Measurements from ENCODE around the gene LDLRAD4. TPM values are rescaled to one million over a fixed set of nuclear protein-coding genes. Genes with fewer than 3 reads are reported as not detected.

The LDLRAD4 gene
- polyA plus RNA-seq, 4 donors: 2.7 to 17.6 (median 7.0) TPM

DNA sequence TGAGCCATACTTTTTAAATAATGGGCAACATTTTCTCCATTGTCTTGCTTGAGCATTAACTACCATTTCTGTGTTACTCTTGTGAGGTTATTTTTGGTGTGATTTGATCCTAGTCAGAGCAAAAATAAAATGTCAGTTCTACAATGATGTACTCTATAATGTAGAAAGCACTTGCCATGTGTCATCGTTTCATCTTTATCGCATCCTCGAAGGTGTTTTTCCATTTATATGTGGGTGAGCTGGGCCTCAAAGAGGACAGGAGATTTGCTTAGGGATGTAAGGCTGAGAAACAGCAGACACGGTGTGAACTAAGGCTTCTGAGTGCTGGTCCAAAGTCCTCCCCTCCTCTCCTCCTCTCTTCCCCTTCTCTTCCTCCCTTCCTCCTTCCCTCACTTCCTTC lies 308.0 kb downstream of the LDLRAD4 start:
- FAIRE-seq (no peak), DNase-seq (no peak)
- Histone ChIP-seq H3K27ac (ENCODE audit: low read depth in 1 of 3, low read length in 2 of 3) (no peak overlapping the region), H3K9me3 (ENCODE audit: control insufficient read depth in 2 of 2, insufficient read depth in 1 of 2, low read depth in 1 of 2, low read length in 1 of 2) (no peaks in the 10 kb centered on the region), H3K36me3 (ENCODE audit: control insufficient read depth in 3 of 3, insufficient read depth in 2 of 3, low read depth in 1 of 3, low read length in 3 of 3) (no peaks in the 10 kb centered on the region), H3K27me3 (ENCODE audit: control insufficient read depth in 3 of 3, insufficient read depth in 3 of 3, low read length in 3 of 3) (no peaks in the 10 kb centered on the region), H3K4me1 (ENCODE audit: control insufficient read depth in 3 of 3, insufficient read depth in 2 of 3, low read depth in 1 of 3, low read length in 2 of 3) (no peaks in the 10 kb centered on the region), H3K4me3 (ENCODE audit: low read depth in 1 of 3, low read length in 3 of 3) (no peak overlapping the region)
- WGBS, 3 donors: 70 to 77% (median 72%) methylated on average over 4 of the region's 4 CpGs

DNA sequence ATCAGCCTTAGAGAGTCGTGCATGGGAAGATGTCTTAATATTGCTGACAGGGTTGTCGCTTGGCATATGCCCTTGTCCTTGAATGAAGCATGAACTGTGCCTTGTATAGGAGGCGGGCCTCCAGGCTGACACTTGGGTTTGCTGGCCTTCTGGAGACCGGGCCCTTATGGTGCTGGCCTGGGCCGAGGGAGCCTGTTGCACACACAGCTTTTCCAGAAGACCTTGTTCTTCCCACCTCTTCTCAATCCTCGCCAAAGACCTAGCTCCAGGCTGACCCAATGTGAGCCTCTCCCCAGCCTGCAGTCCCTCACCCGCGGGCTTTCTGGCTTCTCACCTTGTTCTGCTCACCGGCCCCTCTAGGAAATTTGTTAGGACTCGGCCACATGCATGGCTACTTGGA lies 308.7 kb downstream of the LDLRAD4 start:
- Histone ChIP-seq H3K27ac (ENCODE audit: low read depth in 1 of 3, low read length in 2 of 3) (no peak overlapping the region), H3K27me3 (ENCODE audit: control insufficient read depth in 3 of 3, insufficient read depth in 3 of 3, low read length in 3 of 3) (no peaks in the 10 kb centered on the region), H3K36me3 (ENCODE audit: control insufficient read depth in 3 of 3, insufficient read depth in 2 of 3, low read depth in 1 of 3, low read length in 3 of 3) (no peaks in the 10 kb centered on the region), H3K9me3 (ENCODE audit: control insufficient read depth in 2 of 2, insufficient read depth in 1 of 2, low read depth in 1 of 2, low read length in 1 of 2) (no peaks in the 10 kb centered on the region), H3K4me1 (ENCODE audit: control insufficient read depth in 3 of 3, insufficient read depth in 2 of 3, low read depth in 1 of 3, low read length in 2 of 3) (no peaks in the 10 kb centered on the region), H3K4me3 (ENCODE audit: low read depth in 1 of 3, low read length in 3 of 3) (no peak overlapping the region)
- FAIRE-seq (no peak), DNase-seq (no peak)
- 95 to 97% (median 96%) methylated on average over 10 of the region's 10 CpGs for WGBS, 3 donors

DNA sequence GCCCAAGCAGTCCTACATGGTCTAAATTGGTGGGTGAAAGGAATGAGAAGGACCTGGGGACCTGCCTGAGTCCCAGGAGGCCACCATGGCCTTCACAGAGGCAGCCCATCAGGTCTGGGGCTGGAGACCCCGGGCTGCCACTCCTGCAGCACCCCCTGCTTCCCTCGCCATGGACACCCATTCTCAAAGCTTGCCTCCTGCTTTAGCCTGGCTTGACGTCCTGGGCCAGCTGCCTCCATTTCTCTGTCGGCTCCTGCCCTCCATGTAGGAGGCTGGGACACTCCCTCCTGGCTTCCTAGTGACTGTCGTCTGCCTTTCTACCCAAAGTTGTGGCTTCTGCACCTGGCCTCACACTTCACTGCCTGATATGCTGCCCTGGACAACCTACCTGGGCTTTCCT lies 309.2 kb downstream of the LDLRAD4 start:
- H3K27me3 ChIP-seq (ENCODE audit: control insufficient read depth in 3 of 3, insufficient read depth in 3 of 3, low read length in 3 of 3): no peaks in the 10 kb centered on the region
- no peak overlapping the region for H3K4me3 ChIP-seq (ENCODE audit: low read depth in 1 of 3, low read length in 3 of 3)
- no peaks in the 10 kb centered on the region for H3K36me3 ChIP-seq (ENCODE audit: control insufficient read depth in 3 of 3, insufficient read depth in 2 of 3, low read depth in 1 of 3, low read length in 3 of 3)
- no peaks in the 10 kb centered on the region for H3K4me1 ChIP-seq (ENCODE audit: control insufficient read depth in 3 of 3, insufficient read depth in 2 of 3, low read depth in 1 of 3, low read length in 2 of 3)
- no peak for DNase-seq
- no peak overlapping the region for H3K27ac ChIP-seq (ENCODE audit: low read depth in 1 of 3, low read length in 2 of 3)
- FAIRE-seq: no peak
- 87 to 90% (median 89%) methylated on average over 5 of the region's 5 CpGs for WGBS, 3 donors
- no peaks in the 10 kb centered on the region for H3K9me3 ChIP-seq (ENCODE audit: control insufficient read depth in 2 of 2, insufficient read depth in 1 of 2, low read depth in 1 of 2, low read length in 1 of 2)

DNA sequence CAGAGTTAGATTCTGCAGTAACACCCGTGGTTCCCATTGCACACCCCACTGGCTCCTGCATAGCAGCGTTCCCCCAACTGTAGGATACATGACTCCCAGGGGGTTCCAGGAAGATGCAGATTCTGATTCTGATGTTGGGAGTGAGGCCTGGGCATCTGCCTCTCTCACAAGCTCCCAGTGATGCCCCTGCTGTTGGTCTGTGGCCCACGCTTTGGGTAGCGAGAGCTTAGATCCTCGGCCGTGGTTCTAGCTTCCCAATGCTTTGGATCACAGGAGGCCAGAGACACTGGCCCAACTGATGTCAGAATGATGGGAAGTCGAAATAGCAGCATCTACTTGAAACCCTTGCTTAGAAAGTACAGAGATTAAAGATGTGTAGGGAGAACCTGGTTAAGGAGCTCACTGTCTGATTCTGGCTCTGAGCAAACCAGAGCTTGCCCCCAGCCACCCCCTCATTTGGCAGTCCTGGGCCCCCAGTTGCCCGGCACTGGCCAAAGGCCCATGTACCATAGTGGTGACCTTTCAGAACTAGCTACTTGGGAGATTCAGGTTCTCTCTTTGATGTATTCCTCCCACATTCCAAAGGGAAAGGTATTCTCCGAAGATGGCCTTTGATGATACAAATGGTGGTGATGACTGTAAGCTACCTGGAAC lies 310.3 kb downstream of the LDLRAD4 start:
- Histone ChIP-seq H3K36me3 (ENCODE audit: control insufficient read depth in 3 of 3, insufficient read depth in 2 of 3, low read depth in 1 of 3, low read length in 3 of 3) (no peaks in the 10 kb centered on the region), H3K9me3 (ENCODE audit: control insufficient read depth in 2 of 2, insufficient read depth in 1 of 2, low read depth in 1 of 2, low read length in 1 of 2) (no peaks in the 10 kb centered on the region), H3K4me3 (ENCODE audit: low read depth in 1 of 3, low read length in 3 of 3) (no peak overlapping the region), H3K27ac (ENCODE audit: low read depth in 1 of 3, low read length in 2 of 3) (no peak overlapping the region), H3K27me3 (ENCODE audit: control insufficient read depth in 3 of 3, insufficient read depth in 3 of 3, low read length in 3 of 3) (no peaks in the 10 kb centered on the region), H3K4me1 (ENCODE audit: control insufficient read depth in 3 of 3, insufficient read depth in 2 of 3, low read depth in 1 of 3, low read length in 2 of 3) (no peaks in the 10 kb centered on the region)
- no peak for DNase-seq
- no peak for FAIRE-seq
- 93 to 97% (median 95%) methylated on average over 9 of the region's 9 CpGs for WGBS, 3 donors

GRCh38 chr18:13530033-13530878 lies 311.7 kb downstream of the LDLRAD4 start:
- DNase-seq: no peak
- no peak for FAIRE-seq
- H3K4me1 ChIP-seq (ENCODE audit: control insufficient read depth in 3 of 3, insufficient read depth in 2 of 3, low read depth in 1 of 3, low read length in 2 of 3): no peaks in the 10 kb centered on the region
- no peaks in the 10 kb centered on the region for H3K36me3 ChIP-seq (ENCODE audit: control insufficient read depth in 3 of 3, insufficient read depth in 2 of 3, low read depth in 1 of 3, low read length in 3 of 3)
- H3K9me3 ChIP-seq (ENCODE audit: control insufficient read depth in 2 of 2, insufficient read depth in 1 of 2, low read depth in 1 of 2, low read length in 1 of 2): no peaks in the 10 kb centered on the region
- no peaks in the 10 kb centered on the region for H3K27me3 ChIP-seq (ENCODE audit: control insufficient read depth in 3 of 3, insufficient read depth in 3 of 3, low read length in 3 of 3)
- H3K4me3 ChIP-seq (ENCODE audit: low read depth in 1 of 3, low read length in 3 of 3): no peak overlapping the region
- 74 to 87% (median 85%) methylated on average over 14 of the region's 14 CpGs for WGBS, 3 donors
- H3K27ac ChIP-seq (ENCODE audit: low read depth in 1 of 3, low read length in 2 of 3): no peak overlapping the region

GRCh38 chr18:13530879-13531387 lies 312.4 kb downstream of the LDLRAD4 start:
- no peak overlapping the region for H3K27ac ChIP-seq (ENCODE audit: low read depth in 1 of 3, low read length in 2 of 3)
- no peak overlapping the region for H3K4me3 ChIP-seq (ENCODE audit: low read depth in 1 of 3, low read length in 3 of 3)
- no peaks in the 10 kb centered on the region for H3K27me3 ChIP-seq (ENCODE audit: control insufficient read depth in 3 of 3, insufficient read depth in 3 of 3, low read length in 3 of 3)
- 63 to 70% (median 63%) methylated on average over 7 of the region's 7 CpGs for WGBS, 3 donors
- no peak for FAIRE-seq
- no peaks in the 10 kb centered on the region for H3K4me1 ChIP-seq (ENCODE audit: control insufficient read depth in 3 of 3, insufficient read depth in 2 of 3, low read depth in 1 of 3, low read length in 2 of 3)
- DNase-seq: peak; percentile 39 to 45
- H3K9me3 ChIP-seq (ENCODE audit: control insufficient read depth in 2 of 2, insufficient read depth in 1 of 2, low read depth in 1 of 2, low read length in 1 of 2): no peaks in the 10 kb centered on the region
- no peaks in the 10 kb centered on the region for H3K36me3 ChIP-seq (ENCODE audit: control insufficient read depth in 3 of 3, insufficient read depth in 2 of 3, low read depth in 1 of 3, low read length in 3 of 3)

DNA sequence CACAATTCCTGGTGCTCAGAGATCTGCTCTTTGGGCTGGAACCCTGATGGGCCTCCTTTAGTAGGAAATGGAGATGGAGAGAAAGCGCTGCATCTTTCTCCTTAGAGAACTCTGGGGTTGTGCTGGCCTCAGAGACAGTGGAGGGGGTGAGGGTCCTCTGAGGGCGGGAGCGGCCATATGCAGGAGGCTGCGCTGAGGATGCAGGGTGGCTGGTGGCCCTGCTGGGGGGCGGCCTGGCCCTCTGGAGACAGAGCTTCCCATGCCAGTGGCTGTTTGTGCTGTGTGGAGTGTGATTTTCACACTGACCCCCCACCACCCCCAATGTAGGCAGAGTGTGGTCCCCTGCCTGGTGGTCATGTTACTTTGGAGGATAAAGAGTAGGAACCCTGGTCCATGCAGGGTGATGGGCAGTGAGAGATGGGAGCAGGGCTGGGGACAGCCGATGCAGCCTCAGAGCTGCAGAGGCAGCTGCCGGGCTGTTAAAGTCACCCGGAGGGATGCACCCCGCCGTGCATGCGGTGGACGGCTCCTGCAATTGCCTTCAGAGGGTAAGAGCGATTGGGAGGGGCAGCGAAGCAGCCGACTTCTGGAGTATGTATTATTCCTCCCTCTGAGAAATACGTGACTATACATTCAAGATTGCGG lies 313.2 kb downstream of the LDLRAD4 start:
- Histone ChIP-seq H3K9me3 (ENCODE audit: control insufficient read depth in 2 of 2, insufficient read depth in 1 of 2, low read depth in 1 of 2, low read length in 1 of 2) (no peaks in the 10 kb centered on the region), H3K4me3 (ENCODE audit: low read depth in 1 of 3, low read length in 3 of 3) (no peak overlapping the region), H3K4me1 (ENCODE audit: control insufficient read depth in 3 of 3, insufficient read depth in 2 of 3, low read depth in 1 of 3, low read length in 2 of 3) (no peaks in the 10 kb centered on the region), H3K27me3 (ENCODE audit: control insufficient read depth in 3 of 3, insufficient read depth in 3 of 3, low read length in 3 of 3) (no peaks in the 10 kb centered on the region), H3K36me3 (ENCODE audit: control insufficient read depth in 3 of 3, insufficient read depth in 2 of 3, low read depth in 1 of 3, low read length in 3 of 3) (no peaks in the 10 kb centered on the region), H3K27ac (ENCODE audit: low read depth in 1 of 3, low read length in 2 of 3) (no peak overlapping the region)
- FAIRE-seq: no peak
- WGBS, 3 donors: 94 to 95% (median 94%) methylated on average over 17 of the region's 17 CpGs
- DNase-seq: no peak

GRCh38 chr18:13532406-13533075 lies 314.0 kb downstream of the LDLRAD4 start:
- H3K27me3 ChIP-seq (ENCODE audit: control insufficient read depth in 3 of 3, insufficient read depth in 3 of 3, low read length in 3 of 3): no peaks in the 10 kb centered on the region
- H3K36me3 ChIP-seq (ENCODE audit: control insufficient read depth in 3 of 3, insufficient read depth in 2 of 3, low read depth in 1 of 3, low read length in 3 of 3): no peaks in the 10 kb centered on the region
- H3K9me3 ChIP-seq (ENCODE audit: control insufficient read depth in 2 of 2, insufficient read depth in 1 of 2, low read depth in 1 of 2, low read length in 1 of 2): no peaks in the 10 kb centered on the region
- FAIRE-seq (no peak), DNase-seq (no peak)
- 91 to 93% (median 93%) methylated on average over 14 of the region's 14 CpGs for WGBS, 3 donors
- no peak overlapping the region for H3K27ac ChIP-seq (ENCODE audit: low read depth in 1 of 3, low read length in 2 of 3)
- no peaks in the 10 kb centered on the region for H3K4me1 ChIP-seq (ENCODE audit: control insufficient read depth in 3 of 3, insufficient read depth in 2 of 3, low read depth in 1 of 3, low read length in 2 of 3)
- no peak overlapping the region for H3K4me3 ChIP-seq (ENCODE audit: low read depth in 1 of 3, low read length in 3 of 3)

All from small intestine (tissue), 7 donors.